Measurements from ENCODE around the gene SLC2A10.

GRCh38 chr20:46690219-46691106 is 19.0 kb upstream of the SLC2A10 start:
- TF ChIP-seq, protein P1, sequence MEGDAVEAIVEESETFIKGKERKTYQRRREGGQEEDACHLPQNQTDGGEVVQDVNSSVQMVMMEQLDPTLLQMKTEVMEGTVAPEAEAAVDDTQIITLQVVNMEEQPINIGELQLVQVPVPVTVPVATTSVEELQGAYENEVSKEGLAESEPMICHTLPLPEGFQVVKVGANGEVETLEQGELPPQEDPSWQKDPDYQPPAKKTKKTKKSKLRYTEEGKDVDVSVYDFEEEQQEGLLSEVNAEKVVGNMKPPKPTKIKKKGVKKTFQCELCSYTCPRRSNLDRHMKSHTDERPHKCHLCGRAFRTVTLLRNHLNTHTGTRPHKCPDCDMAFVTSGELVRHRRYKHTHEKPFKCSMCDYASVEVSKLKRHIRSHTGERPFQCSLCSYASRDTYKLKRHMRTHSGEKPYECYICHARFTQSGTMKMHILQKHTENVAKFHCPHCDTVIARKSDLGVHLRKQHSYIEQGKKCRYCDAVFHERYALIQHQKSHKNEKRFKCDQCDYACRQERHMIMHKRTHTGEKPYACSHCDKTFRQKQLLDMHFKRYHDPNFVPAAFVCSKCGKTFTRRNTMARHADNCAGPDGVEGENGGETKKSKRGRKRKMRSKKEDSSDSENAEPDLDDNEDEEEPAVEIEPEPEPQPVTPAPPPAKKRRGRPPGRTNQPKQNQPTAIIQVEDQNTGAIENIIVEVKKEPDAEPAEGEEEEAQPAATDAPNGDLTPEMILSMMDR (conservative IDR thresholded peaks at IDR 0.05; ENCODE audit: low read depth in 2 of 2) = no peak
- no peak for TF ChIP-seq POLR2AphosphoS5 (IDR thresholded peaks at IDR 0.05; ENCODE audit: low read depth)
- TF ChIP-seq, protein P2, sequence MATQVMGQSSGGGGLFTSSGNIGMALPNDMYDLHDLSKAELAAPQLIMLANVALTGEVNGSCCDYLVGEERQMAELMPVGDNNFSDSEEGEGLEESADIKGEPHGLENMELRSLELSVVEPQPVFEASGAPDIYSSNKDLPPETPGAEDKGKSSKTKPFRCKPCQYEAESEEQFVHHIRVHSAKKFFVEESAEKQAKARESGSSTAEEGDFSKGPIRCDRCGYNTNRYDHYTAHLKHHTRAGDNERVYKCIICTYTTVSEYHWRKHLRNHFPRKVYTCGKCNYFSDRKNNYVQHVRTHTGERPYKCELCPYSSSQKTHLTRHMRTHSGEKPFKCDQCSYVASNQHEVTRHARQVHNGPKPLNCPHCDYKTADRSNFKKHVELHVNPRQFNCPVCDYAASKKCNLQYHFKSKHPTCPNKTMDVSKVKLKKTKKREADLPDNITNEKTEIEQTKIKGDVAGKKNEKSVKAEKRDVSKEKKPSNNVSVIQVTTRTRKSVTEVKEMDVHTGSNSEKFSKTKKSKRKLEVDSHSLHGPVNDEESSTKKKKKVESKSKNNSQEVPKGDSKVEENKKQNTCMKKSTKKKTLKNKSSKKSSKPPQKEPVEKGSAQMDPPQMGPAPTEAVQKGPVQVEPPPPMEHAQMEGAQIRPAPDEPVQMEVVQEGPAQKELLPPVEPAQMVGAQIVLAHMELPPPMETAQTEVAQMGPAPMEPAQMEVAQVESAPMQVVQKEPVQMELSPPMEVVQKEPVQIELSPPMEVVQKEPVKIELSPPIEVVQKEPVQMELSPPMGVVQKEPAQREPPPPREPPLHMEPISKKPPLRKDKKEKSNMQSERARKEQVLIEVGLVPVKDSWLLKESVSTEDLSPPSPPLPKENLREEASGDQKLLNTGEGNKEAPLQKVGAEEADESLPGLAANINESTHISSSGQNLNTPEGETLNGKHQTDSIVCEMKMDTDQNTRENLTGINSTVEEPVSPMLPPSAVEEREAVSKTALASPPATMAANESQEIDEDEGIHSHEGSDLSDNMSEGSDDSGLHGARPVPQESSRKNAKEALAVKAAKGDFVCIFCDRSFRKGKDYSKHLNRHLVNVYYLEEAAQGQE (IDR thresholded peaks at IDR 0.05; ENCODE audit: unreplicated experiment) = no peak
- no peak for TF ChIP-seq EZH2phosphoT487 (IDR thresholded peaks at IDR 0.05; ENCODE audit: unreplicated experiment)
- no peak for TF ChIP-seq EZH2 (IDR thresholded peaks at IDR 0.05; ENCODE audit: low read depth, unreplicated experiment)
- no peak for TF ChIP-seq ETS1 (IDR thresholded peaks at IDR 0.05)
- TF ChIP-seq ZNF331 (CRISPR knock-in tag; IDR thresholded peaks at IDR 0.05; ENCODE audit: low read depth) = no peak
- TF ChIP-seq JUNB (IDR thresholded peaks at IDR 0.05; ENCODE audit: unreplicated experiment) = no peak
- TF ChIP-seq ZNF114 (CRISPR knock-in tag; IDR thresholded peaks at IDR 0.05) = no peak
- no peak for TF ChIP-seq STAT1 (IDR thresholded peaks at IDR 0.05; ENCODE audit: unreplicated experiment)
- TF ChIP-seq CREB1 (CRISPR knock-in tag; IDR thresholded peaks at IDR 0.05; ENCODE audit: low read depth) = no peak
- no peak for TF ChIP-seq NANOG (IDR thresholded peaks at IDR 0.05; ENCODE audit: borderline replicate concordance)
- no peak for TF ChIP-seq ZNF462 (CRISPR knock-in tag; IDR thresholded peaks at IDR 0.05)

Data from GM23338 (cell line).